Colonic mucosa (tissue), 4 donors: ENCODE results near the gene FCMR. TPM values are rescaled to one million over a fixed set of nuclear protein-coding genes. Genes with fewer than 3 reads are reported as not detected.
A peak's percentile ranks its signal among the peaks of the same experiment; 100 is the strongest.

Experiments
- DNase-seq: peaks from one replicate; pipeline ENCODE4 v3.0.0-alpha.2; 2020
- H3K27ac ChIP-seq: fragments of 200-600 bp; one replicate; pipeline ENCODE4 v1.8.0; 2021
- H3K27me3 ChIP-seq: fragments of 200-600 bp; one replicate; pipeline ENCODE4 v1.8.0; 2021
- H3K36me3 ChIP-seq: fragments of 200-600 bp; one replicate; pipeline ENCODE4 v1.8.0; 2021
- H3K4me1 ChIP-seq: fragments of 200-600 bp; one replicate; pipeline ENCODE4 v1.8.0; 2021; ENCODE audit warnings: mild to moderate bottlenecking
- H3K4me3 ChIP-seq: fragments of 200-600 bp; one replicate; pipeline ENCODE4 v1.8.0; 2021
- H3K9ac ChIP-seq, 2 donors: one replicate each; pipeline ENCODE4 v1.7.0; 2013; ENCODE audit warnings: control low read depth in 2 of 2, low read depth in 2 of 2, low read length in 2 of 2
- H3K9me3 ChIP-seq: fragments of 200-600 bp; one replicate; pipeline ENCODE4 v1.8.0; 2021
- CTCF ChIP-seq: fragments of 200-600 bp; IDR thresholded peaks from one replicate; pipeline ENCODE4 v1.8.0; 2022; ENCODE audit warnings: antibody characterized with exemption, mild to moderate bottlenecking
- intact Hi-C: fragments of 100-400 bp; cut with DNase I; formaldehyde crosslinking; loops from one replicate; pipeline ENCODE4 v1.14.1; 2022
- total RNA-seq, 2 donors: library from RNA; stranded (reverse); fragmentation: NEBNext Ultra II Directional in 1 of 2; extraction: Animal tissue kit (Norgen Biotek cat#: 25700) in 1 of 2; gene quantifications; one replicate each; pipeline ENCODE4 v1.2.1, GENCODE V29; 2021
- donor health status: healthy.
- donor health status: DM: no; HTN: no; CAD: no.
- donor health status: DM: no; HTN: no; CAD: no.

Gene FCMR
- total RNA-seq, 2 donors from 2014 or later, result 2.3 to 2.7 TPM

- intact Hi-C loops, result no loop called here
- H3K27ac ChIP-seq, result peak overlapping the region; percentile 28
- no peak overlapping the region for H3K4me3 ChIP-seq
- no peaks in the 10 kb centered on the region for H3K4me1 ChIP-seq
- H3K27me3 ChIP-seq, result no peaks in the 10 kb centered on the region
- H3K36me3 ChIP-seq, result peaks cover 12% of the 10 kb centered on the region
- peak overlapping the region in 1 of 2 donors; percentile 82 for H3K9ac ChIP-seq
- no peaks in the 10 kb centered on the region for H3K9me3 ChIP-seq
- DNase-seq, result no peak
- TF ChIP-seq CTCF, result peak; percentile 36
These were observed 13.8 kb upstream of the FCMR start for GRCh38 chr1:206935491-206936067.

GRCh38 chr1:206933333-206933945 is 11.7 kb upstream of the FCMR start:
- intact Hi-C loops, result no loop called here
- H3K9ac ChIP-seq, result peak overlapping the region in 1 of 2 donors; percentile 21
- no peaks in the 10 kb centered on the region for H3K4me1 ChIP-seq
- DNase-seq, result no peak
- peak; percentile 75 for TF ChIP-seq CTCF
- no peaks in the 10 kb centered on the region for H3K27me3 ChIP-seq
- no peaks in the 10 kb centered on the region for H3K9me3 ChIP-seq
- no peak overlapping the region for H3K27ac ChIP-seq
- H3K36me3 ChIP-seq, result peaks cover 12% of the 10 kb centered on the region
- H3K4me3 ChIP-seq, result no peak overlapping the region

GRCh38 chr1:206932177-206932576 is 10.4 kb upstream of the FCMR start:
- Histone ChIP-seq H3K9me3 (no peaks in the 10 kb centered on the region), H3K9ac (peak overlapping the region; percentile 27 to 38), H3K4me3 (no peak overlapping the region), H3K27ac (no peak overlapping the region), H3K4me1 (no peaks in the 10 kb centered on the region), H3K36me3 (peaks cover 12% of the 10 kb centered on the region), H3K27me3 (no peaks in the 10 kb centered on the region)
- no peak for DNase-seq
- intact Hi-C loops, result no loop called here
- no peak for TF ChIP-seq CTCF

- Histone ChIP-seq H3K27ac (peak overlapping the region; percentile 19), H3K9me3 (no peaks in the 10 kb centered on the region), H3K36me3 (peaks cover 12% of the 10 kb centered on the region), H3K4me1 (no peaks in the 10 kb centered on the region), H3K9ac (peak overlapping the region in 1 of 2 donors; percentile 38), H3K4me3 (no peak overlapping the region), H3K27me3 (no peaks in the 10 kb centered on the region)
- intact Hi-C loops, result no loop called here
- no peak for DNase-seq
- no peak for TF ChIP-seq CTCF
These were observed 10.0 kb upstream of the FCMR start for GRCh38 chr1:206931709-206932108.

- peak overlapping the region; percentile 19 for H3K27ac ChIP-seq
These were observed 8.6 kb upstream of the FCMR start for GRCh38 chr1:206930210-206930798.

More at GRCh38 chr1:206930210-206930798, 8.6 kb upstream of the FCMR start:
- Histone ChIP-seq H3K4me1 (peaks cover 5% of the 10 kb centered on the region), H3K27me3 (no peaks in the 10 kb centered on the region), H3K9ac (peak overlapping the region in 1 of 2 donors; percentile 64), H3K4me3 (no peak overlapping the region), H3K9me3 (no peaks in the 10 kb centered on the region), H3K36me3 (peaks cover 12% of the 10 kb centered on the region)
- intact Hi-C loops, result no loop called here
- DNase-seq, result no peak
- no peak for TF ChIP-seq CTCF
